ENCODE data around the gene WNT7B. TPM values are rescaled to one million over a fixed set of nuclear protein-coding genes. Genes with fewer than 3 reads are reported as not detected.

WNT7B gene
- total and polyA plus RNA-seq, 2 experiments from 2014 or later: 0.10 TPM; not detected in 1

- Histone ChIP-seq H3K4me3 (no peak overlapping the region), H3K9me2 (ENCODE audit: insufficient read depth) (no peaks in the 10 kb centered on the region), H3K4me1 (ENCODE audit: insufficient read depth) (peaks cover 8% of the 10 kb centered on the region; the same call in 1 of the 2 replicates), H3K4me2 (no peak overlapping the region), H3K27me3 (ENCODE audit: insufficient read depth) (peaks cover 38% of the 10 kb centered on the region), H3K27ac (ENCODE audit: low read depth) (no peak overlapping the region), H3F3A (replicated peaks; ENCODE audit: low read depth) (0 out of 2 replicates have a peak, but pooled peaks cover 6% of the 10 kb centered on the region), H4K20me1 (replicated peaks; ENCODE audit: insufficient read depth) (no peaks in the 10 kb centered on the region), H3K79me2 (replicated peaks; ENCODE audit: insufficient read depth) (no peaks in the 10 kb centered on the region), H2AFZ (no peak overlapping the region), H3K36me3 (ENCODE audit: insufficient read depth) (no peaks in the 10 kb centered on the region)
- ATAC-seq (no peak), DNase-seq (ENCODE audit: low spot score) (no peak)
- Mint-ChIP-seq H3K9me3 (no peaks in the 10 kb centered on the region; the same call in 2 of the 3 replicates), H3K27me3 (ENCODE audit: insufficient read depth, low read depth, poor library complexity) (peaks cover 38% of the 10 kb centered on the region), H3K27ac (no peak overlapping the region), H3K36me3 (ENCODE audit: low read depth) (no peaks in the 10 kb centered on the region), H3K4me3 (no peak overlapping the region), H3K4me1 (peaks cover 5% of the 10 kb centered on the region)
- TF ChIP-seq ZNF331 (CRISPR knock-in tag; IDR thresholded peaks at IDR 0.05; ENCODE audit: low read depth) (no peak), STAT1 (IDR thresholded peaks at IDR 0.05; ENCODE audit: unreplicated experiment) (no peak), ZNF462 (CRISPR knock-in tag; IDR thresholded peaks at IDR 0.05) (no peak), ZNF114 (CRISPR knock-in tag; IDR thresholded peaks at IDR 0.05) (no peak), EZH2 (IDR thresholded peaks at IDR 0.05; ENCODE audit: low read depth, unreplicated experiment) (no peak), JUNB (IDR thresholded peaks at IDR 0.05; ENCODE audit: unreplicated experiment) (no peak), NANOG (IDR thresholded peaks at IDR 0.05; ENCODE audit: borderline replicate concordance) (no peak), ETS1 (IDR thresholded peaks at IDR 0.05) (no peak), CTCF (conservative IDR thresholded peaks at IDR 0.05; ENCODE audit: low read depth in 2 of 2) (no peak), POLR2AphosphoS5 (IDR thresholded peaks at IDR 0.05; ENCODE audit: low read depth) (no peak)
Measured at GRCh38 chr22:46024136-46024840, 47.3 kb upstream of the WNT7B start.

Measured in GM23338 (cell line).